ENCODE results near the gene COL4A5. TPM values are rescaled to one million over a fixed set of nuclear protein-coding genes. Genes with fewer than 3 reads are reported as not detected.

The COL4A5 gene
- total and polyA plus RNA-seq, 2 donors (not counting 3 experiments of a cell fraction or from before 2014, with no cell fraction given): 15.4 to 28.8 TPM

- H3K27ac ChIP-seq (ENCODE audit: insufficient read depth, low read depth, low read length): no peak overlapping the region
- no peaks in the 10 kb centered on the region for H3K36me3 ChIP-seq (ENCODE audit: control insufficient read depth in 2 of 2, extremely low read depth in 1 of 2, insufficient read depth in 2 of 2, low read length in 2 of 2)
- H3K9me3 ChIP-seq (replicated peaks; ENCODE audit: control insufficient read depth, insufficient read depth, low read length): no peaks in the 10 kb centered on the region
- H3K4me3 ChIP-seq (replicated peaks in 1 of 3; ENCODE audit: insufficient read depth in 1 of 3, low read depth in 1 of 3, low read length in 3 of 3): no peak overlapping the region
- POLR2A ChIA-PET: no interaction called here
- no peak for FAIRE-seq
- no peaks in the 10 kb centered on the region for H4K20me1 ChIP-seq (replicated peaks; ENCODE audit: control insufficient read depth, extremely low read depth, insufficient read depth, low read length)
- H2AFZ ChIP-seq (ENCODE audit: low read depth, low read length): no peak overlapping the region
- H3K9ac ChIP-seq (replicated peaks; ENCODE audit: extremely low read depth, insufficient read depth, low read length): no peak overlapping the region
- no peaks in the 10 kb centered on the region for H3K9me1 ChIP-seq (replicated peaks; ENCODE audit: control insufficient read depth, extremely low read depth, insufficient read depth, low read length)
- BruUV-seq (replicated peaks): no TSS peak
- no peak overlapping the region for H3K4me2 ChIP-seq (ENCODE audit: insufficient read depth, low read length)
- intact Hi-C loops (cut with micrococcal nuclease) (no loop called here), dilution Hi-C loops (cut with MboI; ENCODE audit: extremely low pct_ligation_motif_present, low sequenced_read_pairs) (no loop called here)
- TF ChIP-seq EZH2 (IDR thresholded peaks at IDR 0.05; ENCODE audit: borderline replicate concordance, low read depth, low read length, severe bottlenecking) (no peak), JUN (IDR thresholded peaks at IDR 0.05; ENCODE audit: borderline replicate concordance, insufficient read depth, insufficient read length, low read depth) (no peak), POLR2A (IDR thresholded peaks at IDR 0.05; ENCODE audit: low read depth, low read length) (no peak), CTCF (IDR thresholded peaks at IDR 0.05; ENCODE audit: extremely low read depth in 1 of 2, insufficient read depth in 1 of 2, low read depth in 1 of 2, low read length in 2 of 2) (no peak), POLR2AphosphoS5 (IDR thresholded peaks at IDR 0.05; ENCODE audit: insufficient read depth, low read depth, low read length) (no peak), FOS (IDR thresholded peaks at IDR 0.05; ENCODE audit: borderline replicate concordance, insufficient read depth, low read length) (no peak), GATA2 (IDR thresholded peaks at IDR 0.05; ENCODE audit: insufficient read depth, insufficient read length, low read depth, low read length) (no peak), MYC (IDR thresholded peaks at IDR 0.05; ENCODE audit: low read depth, low read length) (no peak)
- TF ChIP-seq, protein P1, sequence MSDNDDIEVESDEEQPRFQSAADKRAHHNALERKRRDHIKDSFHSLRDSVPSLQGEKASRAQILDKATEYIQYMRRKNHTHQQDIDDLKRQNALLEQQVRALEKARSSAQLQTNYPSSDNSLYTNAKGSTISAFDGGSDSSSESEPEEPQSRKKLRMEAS (IDR thresholded peaks at IDR 0.05; ENCODE audit: insufficient read depth, insufficient read length): no peak
- no peaks in the 10 kb centered on the region for H3K4me1 ChIP-seq (ENCODE audit: control insufficient read depth, extremely low read depth, insufficient read depth, low read length)
- H3K27me3 ChIP-seq (ENCODE audit: control insufficient read depth in 2 of 2, insufficient read depth in 2 of 2, low read length in 2 of 2): no peaks in the 10 kb centered on the region
- peaks cover 2% of the 10 kb centered on the region for H3K79me2 ChIP-seq (ENCODE audit: control insufficient read depth, insufficient read depth, low read length)
- CTCF ChIA-PET: no interaction called here
- DNase-seq (ENCODE audit: low read depth, low spot score): no peak
Measured at GRCh38 chrX:108447303-108447702, 7.7 kb downstream of the COL4A5 start.
